Body of pancreas (tissue), 4 donors: ENCODE results near the gene PLS1.

Source experiments
- CTCF ChIP-seq, 7 experiments: fragments of 450-650 bp in 4 of 7; fragments of 200-600 bp in 3 of 7; sonication (generic) in 3 of 7; IDR thresholded peaks; one replicate each; pipeline ENCODE4 v1.5.1; 2016 to 2019; ENCODE audit warnings: antibody characterized with exemption in 7 of 7
- POLR2A ChIP-seq, 3 donors: fragments of 450-650 bp; IDR thresholded peaks; one replicate each; pipeline ENCODE4 v1.6.1; 2016; ENCODE audit warnings: antibody characterized with exemption in 3 of 3, mild to moderate bottlenecking in 2 of 3

GRCh38 chr3:142709207-142709606 lies 113.0 kb downstream of the PLS1 start:
- TF ChIP-seq CTCF (IDR thresholded peaks at IDR 0.05) (no peak), POLR2A (IDR thresholded peaks at IDR 0.05) (no peak)
